HG03575 (cell line): ENCODE measurements around the gene CPB2.

Experiments
- ATAC-seq: cut with Tn5 transposase; IDR thresholded peaks from one replicate; pipeline ENCODE4 v1.9.1; 2021; ENCODE audit not compliant: unreplicated experiment, insufficient number of reproducible peaks, low FRiP score; ENCODE audit errors: extremely low read depth

Gene CPB2

DNA sequence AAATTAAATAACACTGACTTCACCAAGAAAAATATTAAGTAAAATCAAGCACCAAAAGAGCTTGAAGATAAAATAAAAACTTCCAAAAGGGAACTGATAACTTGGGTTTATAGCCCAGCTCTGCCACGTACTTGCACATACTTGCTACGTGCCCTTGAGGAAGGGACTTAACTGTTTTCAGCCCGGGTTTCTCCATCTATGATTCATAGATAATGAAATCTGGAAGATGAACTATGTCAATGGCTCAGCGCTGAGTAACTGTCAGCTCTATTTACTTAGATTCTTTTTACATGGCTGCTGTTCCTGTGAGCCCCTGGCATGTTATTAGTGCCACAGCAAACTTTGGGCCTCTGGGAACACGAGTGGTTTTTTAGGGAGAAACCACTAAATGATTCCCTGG lies 42.6 kb downstream of the CPB2 start:
- no peak for ATAC-seq

DNA sequence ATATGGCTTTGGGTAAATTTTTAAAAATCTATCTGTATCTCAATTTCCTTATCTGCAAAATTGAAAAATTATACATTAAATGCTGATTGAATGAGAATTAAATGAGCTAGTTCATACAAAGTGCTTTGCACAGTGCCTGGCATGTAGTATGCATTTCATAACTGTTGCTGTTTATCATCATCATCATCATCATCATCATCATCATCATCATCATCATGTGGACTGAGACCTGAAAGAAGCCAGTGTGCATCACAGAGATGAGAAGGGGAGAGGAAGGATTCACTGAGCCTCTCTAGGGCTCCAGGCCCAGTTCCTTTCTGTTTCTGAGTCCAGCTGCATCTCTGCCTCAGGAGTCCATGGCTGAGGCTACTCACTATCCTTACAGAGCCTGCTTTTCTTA lies 45.4 kb downstream of the CPB2 start:
- no peak for ATAC-seq

DNA sequence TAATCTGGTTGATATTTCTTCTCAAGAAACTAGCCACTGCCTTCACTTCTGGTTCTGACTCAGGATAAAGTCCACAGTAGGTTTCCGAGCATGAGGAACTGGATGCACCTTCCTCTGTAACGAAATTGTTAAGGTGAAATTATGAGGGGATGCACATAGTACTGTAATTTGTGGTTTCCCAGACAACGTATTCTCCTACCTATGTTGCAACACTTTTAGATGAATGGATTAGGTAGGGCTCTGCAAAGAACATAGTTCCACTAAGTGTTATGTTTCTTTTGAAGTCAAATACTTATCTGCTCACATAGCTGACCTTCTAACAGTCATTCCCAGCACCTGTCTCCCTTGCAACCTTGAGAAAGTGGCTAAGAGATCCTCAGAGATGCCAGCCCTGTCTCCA lies 46.6 kb downstream of the CPB2 start:
- no peak for ATAC-seq

DNA sequence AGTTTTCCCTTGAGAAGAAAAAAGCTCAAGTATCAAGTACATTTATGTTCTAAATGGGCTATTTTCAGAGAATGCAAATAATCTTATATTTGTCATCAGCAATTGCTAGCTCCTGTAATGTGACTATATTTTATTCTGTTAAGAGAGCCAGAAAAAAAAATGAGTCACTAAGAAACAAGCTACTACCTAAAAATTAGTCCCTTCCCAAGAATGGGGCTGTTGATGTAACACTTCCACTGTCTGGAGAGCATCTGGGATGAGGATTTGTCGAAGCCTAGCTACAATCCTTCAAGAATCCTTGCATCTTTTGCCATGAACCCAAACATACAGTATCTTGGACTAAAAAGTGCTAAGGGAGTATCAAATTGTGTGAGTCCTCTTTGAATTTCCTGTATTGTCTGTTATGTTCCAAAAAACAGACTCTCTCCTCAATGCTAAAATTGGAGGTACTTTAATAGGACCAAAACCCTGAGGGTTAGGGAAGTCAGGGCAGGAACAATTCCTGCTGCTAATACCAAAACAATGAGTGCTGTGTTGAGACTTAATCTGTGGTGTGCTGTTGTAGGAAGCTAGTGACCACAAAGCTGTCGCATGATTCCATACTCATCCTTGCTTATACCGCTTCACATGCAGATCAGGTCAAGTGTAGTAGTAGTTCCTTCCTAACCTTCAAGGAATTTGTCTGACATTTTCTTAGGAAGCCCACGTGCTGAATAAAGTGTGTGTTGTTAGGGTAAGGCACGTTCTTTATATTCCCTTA lies 47.4 kb downstream of the CPB2 start:
- ATAC-seq = no peak

DNA sequence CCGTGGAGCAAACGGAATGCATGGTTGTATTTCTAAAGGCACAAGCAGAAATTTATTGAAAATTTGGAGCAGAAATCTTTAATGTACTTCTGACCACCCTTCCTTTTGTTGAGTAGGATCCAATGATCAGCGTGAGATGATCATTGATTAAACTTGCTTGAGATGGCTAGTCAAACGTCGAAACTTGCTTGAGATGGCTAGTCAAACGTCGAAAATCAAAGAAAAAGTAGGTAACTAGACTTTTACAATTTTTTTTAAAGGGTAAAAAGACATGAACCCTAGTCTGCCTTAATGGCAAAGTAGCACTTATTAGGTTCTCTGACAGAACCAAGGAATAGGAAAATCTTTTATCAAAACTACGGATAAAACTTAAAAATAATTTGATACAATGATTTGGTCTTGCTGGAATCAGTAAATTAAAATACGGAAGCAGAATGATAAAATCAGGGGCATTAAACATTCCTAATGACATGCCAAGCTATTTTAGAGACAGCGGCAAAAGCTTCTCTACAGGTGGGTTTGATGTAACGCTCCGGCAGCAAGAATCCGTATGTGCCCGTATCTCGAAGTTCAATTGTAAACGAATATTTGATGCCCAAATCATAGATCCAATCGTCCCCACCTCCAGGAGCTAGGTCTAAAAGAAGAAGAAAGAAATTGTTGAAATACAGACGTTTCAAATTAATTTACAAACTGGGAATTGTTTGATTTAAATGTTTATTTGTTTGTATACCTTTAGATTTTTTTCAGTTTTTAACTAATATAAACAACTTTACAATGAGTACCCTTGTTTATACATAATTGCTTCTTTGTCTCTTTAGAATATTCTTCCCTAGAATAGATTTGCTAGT lies 51.4 kb downstream of the CPB2 start:
- ATAC-seq = no peak

DNA sequence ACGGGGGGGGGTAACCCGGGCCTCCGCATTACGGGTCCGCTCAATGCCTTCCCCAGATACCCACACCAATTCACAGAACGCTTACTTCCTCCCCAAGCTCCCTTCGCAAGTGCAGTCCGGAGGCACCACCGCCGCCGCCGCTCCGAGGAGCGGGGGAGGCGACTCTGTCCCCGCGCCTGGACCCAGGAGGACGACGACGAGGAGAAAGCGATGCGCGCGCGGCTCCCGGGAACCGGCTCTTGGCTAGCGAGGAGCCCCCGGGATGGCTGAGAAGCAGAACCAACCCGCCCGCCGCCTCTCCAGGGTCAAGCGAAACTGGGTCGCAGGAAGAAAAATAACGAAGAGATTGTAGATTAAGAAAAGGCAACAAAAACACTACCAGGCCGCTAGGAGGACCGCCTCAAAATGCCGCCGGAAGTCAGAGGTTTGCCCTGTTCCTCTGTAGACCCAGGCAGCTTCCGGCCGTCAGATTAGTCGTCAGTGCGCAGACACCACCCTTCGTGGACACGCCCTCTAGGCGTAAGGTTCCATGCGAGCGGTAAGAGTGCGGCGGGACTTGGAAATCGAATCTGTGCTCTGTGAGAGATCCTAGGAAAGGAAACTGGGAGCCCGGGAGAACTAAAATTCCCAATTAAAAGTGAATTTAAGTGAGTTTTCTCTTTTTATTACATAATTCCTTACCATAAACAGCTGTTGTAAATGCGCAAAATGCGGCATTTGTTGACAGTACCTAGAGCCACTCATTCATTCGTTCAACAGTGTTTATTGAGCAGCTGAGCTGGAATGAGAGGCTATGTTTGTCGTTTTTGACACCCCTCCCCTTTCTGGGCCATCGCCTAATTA lies 52.3 kb downstream of the CPB2 start, which contains the start of gene ZC3H13:
ZC3H13 (minus strand) TSS at position 428 of the 843 bp plus-strand sequence. CDS start 7,239 bp downstream, outside the sequence.
- ATAC-seq = peak; percentile 81

DNA sequence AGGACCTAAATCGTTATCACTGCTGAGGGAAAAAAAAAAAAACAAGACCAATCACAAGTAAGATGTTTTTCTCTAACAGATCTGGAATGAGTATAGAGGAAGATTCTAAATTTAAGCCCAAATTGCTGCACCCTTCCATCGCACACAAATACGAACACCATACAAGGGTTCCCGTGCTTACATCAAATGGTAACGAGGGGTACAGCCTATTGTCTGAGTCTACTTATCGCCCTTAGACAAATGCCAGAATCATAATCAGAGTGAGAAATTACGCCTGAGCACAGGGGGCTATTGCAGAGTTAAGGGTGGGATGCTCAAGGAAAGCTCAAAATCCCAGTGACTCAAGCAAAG lies 52.9 kb downstream of the CPB2 start:
- ATAC-seq = no peak

DNA sequence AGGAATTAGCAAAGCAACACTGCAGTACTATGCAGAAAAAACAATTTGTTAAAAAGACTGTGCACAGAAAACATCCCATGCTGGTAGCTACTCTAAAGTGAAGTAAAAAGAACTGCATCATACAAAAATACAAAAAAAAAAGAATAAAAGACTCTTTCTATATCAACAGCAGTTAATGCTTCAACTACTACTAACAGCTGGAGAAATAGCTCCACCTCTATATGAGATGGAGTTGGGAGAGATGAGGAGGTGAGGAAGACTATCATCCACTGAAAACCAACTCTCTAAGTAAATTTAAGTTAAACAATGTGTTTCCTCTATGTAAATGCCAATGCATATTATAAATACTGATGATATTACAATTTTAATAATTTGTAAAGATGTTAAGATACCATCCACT lies 54.1 kb downstream of the CPB2 start:
- no peak for ATAC-seq

DNA sequence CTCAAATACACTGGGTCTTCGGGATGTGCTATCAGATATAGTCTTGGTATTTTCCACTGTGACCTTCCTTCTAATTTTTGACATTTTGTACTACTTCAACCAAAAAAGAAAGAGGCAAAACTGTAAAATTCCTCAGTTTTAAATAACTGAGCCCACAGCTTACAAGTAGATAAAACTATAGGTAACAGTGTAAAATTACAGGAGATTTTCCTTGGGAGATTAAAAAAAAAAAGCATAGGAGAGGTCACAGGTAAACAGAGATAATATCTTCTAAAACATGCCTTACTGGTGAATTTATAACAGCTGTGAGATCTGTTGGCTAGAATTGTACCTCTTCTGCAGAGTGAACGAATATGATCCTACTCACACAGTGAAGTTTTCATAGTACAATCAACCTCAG lies 59.4 kb downstream of the CPB2 start:
- no peak for ATAC-seq

DNA sequence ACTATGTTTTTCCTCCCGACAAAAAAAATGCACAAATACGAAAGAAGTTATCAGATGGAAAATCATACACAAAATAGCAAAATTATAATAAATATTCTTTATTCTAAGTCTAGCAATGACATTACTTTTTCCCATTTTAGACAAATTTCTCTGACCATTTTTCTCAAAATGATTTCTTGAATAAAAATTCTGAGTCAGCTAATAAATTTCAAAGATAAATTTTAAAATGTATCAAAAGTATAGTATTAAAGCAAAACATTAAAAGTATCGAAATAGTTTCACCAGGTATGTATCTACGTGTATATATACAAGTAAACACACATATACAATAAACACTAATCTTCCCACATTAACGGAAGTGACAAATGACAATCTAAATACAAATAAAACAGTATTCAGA lies 61.2 kb downstream of the CPB2 start:
- ATAC-seq = no peak

DNA sequence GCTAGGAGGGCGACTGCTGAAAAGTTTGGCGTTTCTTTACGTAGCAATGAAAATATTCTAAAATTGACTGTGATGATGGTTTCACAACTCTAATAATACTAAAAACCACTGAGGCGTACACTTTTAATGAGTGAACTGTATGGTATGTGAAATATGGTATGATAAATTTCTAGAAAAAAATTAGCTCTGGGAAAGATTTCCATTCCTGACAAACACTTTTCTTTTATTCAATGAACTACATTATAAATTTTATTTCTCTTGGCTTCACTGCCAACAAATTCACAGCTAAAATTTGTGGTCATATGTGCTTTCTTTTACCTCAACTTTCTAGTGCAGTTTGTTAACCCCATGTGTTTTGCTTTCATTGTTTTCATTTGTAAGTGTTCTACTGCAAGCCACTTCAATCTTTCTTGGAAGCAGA lies 63.4 kb downstream of the CPB2 start:
- no peak for ATAC-seq

DNA sequence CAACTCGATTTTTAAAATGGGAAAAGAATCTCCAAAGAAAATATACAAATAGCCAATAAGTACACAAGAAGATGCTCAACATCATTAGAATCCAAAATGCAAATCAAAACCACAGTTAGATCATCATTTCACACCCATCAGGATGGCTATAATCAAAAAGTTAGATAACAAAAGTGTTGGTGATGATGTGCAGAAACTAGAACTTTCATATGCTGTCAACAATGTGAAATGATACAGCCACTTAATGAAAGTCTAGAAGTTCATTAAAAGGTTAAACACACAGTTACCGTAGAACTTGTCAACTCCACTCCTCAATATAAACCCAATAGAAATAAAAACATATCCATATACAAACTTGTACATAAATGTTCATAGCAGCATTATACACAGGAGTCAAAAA lies 64.1 kb downstream of the CPB2 start:
- ATAC-seq = no peak

DNA sequence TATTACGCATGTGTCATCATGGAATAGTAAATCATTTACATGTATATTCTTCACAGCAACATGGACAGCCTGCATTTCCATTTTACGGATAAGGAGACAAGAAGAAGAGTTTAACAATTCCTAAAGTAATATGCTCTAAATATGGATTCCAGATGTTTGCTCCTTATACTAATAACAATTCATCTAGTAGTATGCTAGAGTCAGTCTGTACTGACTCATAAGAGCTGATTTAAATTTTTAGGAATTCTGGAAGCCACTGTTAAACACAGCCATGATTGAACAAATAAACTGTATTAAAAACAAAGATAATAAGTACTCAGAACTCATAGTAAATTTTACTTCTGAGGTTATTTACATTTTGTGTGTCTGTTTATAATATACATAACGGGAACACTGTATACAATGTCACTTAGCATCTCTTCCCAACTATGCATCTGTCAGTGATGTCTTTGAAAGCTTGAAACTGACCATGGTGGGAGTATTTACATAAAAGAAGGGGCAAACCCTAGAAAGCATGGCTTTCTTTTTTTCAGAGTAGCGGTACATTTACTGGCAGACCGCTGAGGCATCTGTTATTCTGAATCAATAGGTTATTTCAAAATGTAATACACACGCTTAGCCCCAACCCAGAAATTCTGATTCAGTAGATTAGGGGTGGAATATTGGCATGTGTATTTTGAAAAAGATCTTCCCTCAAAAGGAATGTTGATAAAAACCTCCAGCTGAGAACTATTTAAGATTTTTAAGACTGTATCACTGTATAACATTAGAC lies 65.2 kb downstream of the CPB2 start:
- no peak for ATAC-seq

DNA sequence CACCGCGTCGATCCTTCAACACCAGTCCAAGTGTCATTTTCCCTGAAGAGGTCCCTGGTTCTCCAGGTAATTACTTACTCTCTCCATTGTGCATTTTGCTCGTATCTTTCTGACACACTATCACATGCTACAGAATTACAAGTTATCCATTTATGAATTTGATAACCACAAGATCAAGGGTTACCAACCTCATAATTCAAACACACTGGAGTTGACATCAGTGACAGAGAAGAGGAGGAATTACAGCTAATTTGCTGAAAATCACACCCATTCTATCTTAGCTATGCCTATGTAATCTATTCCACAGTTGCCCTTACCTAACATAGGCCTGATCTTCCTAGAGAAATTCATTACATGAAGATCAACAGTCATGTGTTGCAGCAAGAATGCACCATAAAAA lies 66.5 kb downstream of the CPB2 start:
- no peak for ATAC-seq

DNA sequence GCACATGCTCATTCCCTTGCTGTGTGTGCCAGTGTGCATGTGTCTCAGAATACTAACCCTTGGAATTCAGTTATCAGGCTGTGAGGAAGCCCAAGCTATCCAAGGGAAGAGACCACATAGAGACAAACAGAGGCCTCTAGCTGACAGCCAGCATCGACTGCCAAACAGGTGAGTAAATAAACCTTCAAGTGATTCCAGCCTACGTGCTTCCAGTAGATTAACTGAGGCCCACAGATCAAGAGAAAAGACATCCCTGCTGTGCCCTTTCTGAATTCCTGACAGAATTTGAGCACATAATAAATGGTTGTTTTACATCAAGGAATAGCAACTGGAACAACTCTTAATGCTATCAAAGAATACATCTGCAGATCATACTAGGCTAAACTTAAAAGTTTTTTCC lies 69.8 kb downstream of the CPB2 start:
- no peak for ATAC-seq

DNA sequence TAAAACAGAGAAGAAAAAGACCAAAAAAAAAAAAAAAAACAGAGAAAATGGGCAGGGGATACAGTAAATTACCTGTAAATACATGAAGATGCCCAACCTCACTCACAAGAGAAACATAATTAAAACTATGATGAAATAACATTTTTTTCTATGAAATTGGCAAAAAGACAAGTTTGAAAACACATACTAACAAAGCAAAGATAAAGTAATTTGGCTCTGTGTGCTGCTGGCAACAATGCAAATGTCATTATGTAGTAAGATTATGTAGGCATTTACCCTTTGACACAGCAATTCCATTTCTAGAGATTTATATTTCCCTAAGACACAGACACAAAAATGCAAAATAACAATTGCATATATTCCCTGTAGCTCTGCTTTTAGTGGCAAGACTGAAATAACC lies 72.5 kb downstream of the CPB2 start:
- no peak for ATAC-seq

DNA sequence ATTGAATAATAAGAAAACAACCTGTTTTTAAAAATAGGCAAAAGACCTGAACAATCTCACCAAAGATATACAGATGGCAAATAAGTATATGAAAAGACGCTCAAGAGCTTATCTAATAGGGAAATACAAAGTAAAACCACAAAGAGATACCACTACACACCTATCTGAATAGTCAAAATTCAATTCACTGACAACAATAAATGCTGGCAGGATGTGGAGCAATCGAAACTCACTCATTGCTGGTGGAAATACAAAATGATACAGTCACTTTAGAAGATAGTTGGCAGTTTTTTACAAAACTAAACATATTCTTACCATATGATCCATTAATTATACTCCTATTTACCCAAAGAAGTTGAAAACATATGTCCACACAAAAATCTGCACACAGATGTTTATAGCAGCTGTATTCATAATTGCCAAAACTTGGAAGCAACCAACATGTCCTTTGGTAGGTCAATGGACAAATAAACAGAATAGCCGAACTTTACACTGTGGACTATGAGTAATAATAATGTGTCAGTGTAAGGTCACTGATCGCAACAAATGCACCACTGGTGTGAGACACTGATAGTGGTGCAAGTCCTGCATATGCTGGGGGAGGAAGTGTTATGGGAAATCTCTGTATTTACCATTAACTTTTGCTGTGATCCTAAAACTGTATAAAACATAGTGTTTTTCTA lies 73.1 kb downstream of the CPB2 start:
- no peak for ATAC-seq

DNA sequence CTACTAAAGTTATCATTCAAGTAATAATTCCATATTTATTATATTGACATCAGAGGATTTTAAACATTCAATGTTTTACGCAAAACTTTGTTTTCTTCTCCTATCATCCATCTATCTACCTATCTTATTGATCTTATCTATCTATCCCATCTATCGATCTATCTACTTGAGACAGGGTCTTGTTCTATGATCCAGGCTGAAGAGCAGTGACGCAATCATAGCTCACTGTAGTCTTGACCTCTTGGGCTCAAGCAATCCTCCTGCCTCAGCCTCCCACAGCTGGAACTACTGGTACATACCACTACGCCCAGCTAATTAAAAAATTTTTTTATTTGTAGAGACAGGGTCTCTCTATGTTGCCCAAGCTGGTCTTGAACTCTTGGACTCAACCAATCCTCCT lies 79.7 kb downstream of the CPB2 start:
- ATAC-seq = no peak
